Fibroblast of the aortic adventitia (primary cell): ENCODE results near the gene MLLT6. TPM values are rescaled to one million over a fixed set of nuclear protein-coding genes. Genes with fewer than 3 reads are reported as not detected.

Source experiments
- DNase-seq: peaks from one replicate; pipeline ENCODE4 v3.0.0-alpha.2; 2010; ENCODE audit warnings: low read depth
- H3K4me3 ChIP-seq: 2 replicates; pipeline ENCODE4 v1.5.1; 2011; ENCODE audit warnings: low read depth, mild to moderate bottlenecking, control low read depth, low read length, moderate library complexity
- total RNA-seq: library from RNA; depleted of rRNA; stranded (reverse); fragments of >200 nt; gene quantifications from 2 replicates; pipeline ENCODE4 v1.2.3, GENCODE V29; 2012; ENCODE audit warnings: low replicate concordance
- TF ChIP-seq, protein P1 (sequence below): IDR thresholded peaks from 2 replicates; pipeline ENCODE4 v1.5.1; 2011; ENCODE audit warnings: mild to moderate bottlenecking, low read length, control low read depth, inconsistent platforms; ENCODE audit not compliant: insufficient read depth

MLLT6 gene
- total RNA-seq, 1 donor: 38.7 TPM

DNA sequence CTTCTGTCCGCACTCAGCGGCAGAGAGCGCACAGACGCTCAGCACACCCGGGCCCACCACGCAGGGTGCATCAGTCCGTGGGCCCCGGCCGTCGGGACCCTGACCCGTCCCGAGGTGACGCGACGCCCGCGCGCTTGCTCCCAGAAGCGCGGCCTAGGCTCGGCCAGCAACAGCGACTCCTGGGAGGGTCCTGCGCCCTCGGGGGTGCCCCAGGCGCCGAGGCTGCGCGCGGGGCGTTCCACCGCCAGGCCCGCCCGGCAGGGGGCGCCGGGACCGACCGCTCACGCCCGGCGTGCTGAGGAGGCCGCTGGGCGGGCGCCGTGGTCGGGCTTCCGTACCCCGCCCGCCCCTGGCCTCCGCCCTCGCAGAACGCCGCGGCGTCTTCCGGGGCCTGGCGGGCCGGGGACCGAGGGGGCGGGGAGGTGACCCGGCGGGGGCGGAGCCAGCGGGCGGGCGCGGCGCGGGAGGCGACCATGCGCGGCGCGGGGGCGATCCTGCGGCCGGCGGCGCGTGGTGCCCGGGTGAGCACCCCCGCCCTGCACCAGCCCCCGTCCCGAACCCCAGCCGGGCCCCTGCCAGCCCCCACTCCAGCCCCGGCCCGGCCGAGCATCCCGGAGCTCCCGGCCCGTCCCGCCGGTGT lies 24.9 kb downstream of the MLLT6 start, which contains the start of gene CISD3:
CISD3 (plus strand) TSS at position 456 of the 640 bp plus-strand sequence; CDS start at position 474, 18 bp downstream.
- peak; percentile 72 for DNase-seq
- peak within 1 kb of the TSS; percentile 88 for H3K4me3 ChIP-seq
- TF ChIP-seq, protein P1, sequence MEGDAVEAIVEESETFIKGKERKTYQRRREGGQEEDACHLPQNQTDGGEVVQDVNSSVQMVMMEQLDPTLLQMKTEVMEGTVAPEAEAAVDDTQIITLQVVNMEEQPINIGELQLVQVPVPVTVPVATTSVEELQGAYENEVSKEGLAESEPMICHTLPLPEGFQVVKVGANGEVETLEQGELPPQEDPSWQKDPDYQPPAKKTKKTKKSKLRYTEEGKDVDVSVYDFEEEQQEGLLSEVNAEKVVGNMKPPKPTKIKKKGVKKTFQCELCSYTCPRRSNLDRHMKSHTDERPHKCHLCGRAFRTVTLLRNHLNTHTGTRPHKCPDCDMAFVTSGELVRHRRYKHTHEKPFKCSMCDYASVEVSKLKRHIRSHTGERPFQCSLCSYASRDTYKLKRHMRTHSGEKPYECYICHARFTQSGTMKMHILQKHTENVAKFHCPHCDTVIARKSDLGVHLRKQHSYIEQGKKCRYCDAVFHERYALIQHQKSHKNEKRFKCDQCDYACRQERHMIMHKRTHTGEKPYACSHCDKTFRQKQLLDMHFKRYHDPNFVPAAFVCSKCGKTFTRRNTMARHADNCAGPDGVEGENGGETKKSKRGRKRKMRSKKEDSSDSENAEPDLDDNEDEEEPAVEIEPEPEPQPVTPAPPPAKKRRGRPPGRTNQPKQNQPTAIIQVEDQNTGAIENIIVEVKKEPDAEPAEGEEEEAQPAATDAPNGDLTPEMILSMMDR: peak; percentile 45

DNA sequence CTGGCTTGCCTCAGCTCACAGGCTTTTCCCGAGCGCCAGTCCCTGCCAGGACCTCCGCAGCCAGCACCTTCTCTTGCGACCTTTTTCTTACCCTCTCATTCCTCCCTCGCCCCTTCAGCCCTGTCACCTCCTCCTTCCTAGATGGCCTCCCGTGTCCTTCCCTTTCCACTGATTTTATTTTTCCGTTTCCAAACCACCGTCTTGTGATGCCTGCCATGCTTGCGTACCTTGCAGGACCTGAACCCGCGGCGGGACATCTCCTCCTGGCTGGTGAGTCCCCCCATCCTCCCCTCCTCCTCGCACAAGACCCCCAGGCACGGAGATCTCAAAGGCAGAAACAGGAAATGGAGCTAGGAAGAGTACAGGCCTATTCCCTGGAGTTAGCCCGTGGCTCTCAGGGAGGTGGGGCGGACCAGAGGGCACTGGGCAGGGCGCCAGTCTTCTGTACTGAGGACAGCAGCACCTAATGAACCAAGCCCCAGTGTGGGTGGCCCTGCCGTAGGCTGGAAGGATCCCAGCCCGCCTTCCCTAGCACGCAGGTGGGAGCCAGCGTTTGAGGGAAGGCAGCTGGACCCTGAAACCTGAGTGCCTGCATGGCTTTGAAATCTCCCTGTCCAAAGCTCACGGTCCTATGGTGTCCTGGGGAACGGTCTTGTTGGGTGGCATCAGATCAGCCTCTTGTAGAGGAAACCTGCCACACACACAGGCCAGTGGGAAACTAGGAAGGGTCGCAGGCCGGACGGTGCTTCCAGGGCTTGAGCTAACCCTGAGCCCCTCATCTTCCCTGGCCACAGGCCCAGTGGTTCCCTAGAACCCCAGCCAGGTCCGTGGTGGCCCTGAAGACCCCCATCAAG lies 25.7 kb downstream of the MLLT6 start:
- peak overlapping the region; percentile 88 for H3K4me3 ChIP-seq
- peak; percentile 47 for DNase-seq
- TF ChIP-seq, protein P1: no peak

DNA sequence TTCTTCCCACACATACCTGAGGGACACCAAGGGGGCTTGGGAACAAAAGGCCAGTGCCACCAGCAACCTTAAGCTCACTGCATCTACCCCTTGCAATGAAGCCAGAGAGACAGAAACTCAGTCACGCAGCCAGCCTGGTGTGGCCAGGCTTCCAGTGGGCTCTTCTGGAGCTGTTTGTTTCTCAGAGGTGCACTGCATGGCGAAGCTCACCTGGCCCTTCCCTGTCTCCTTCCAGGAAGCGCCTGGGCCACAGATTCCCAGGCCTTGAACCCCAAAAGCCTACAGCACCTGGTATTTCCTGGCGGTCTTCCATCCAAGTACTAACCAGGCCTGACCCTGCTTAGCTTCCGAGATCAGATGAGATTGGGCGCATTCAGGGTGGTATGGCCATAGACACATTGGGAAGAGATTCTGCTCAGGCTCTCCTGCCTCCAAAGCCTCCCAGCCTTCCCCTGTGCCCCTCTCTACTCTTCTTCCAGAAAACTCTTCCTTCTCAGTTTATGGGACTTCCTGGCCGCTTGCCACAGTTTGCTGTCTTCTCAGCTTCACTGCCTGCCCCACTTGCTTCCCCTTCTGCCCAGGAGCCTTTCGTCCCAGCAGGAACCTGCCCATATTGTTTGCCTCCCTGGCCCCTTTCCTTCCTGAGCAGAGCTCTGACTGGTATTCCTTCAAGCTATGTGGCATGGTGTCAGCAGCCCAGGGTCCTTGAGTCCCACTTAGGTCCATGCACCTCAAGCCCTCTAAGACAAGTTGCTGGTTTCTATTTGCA lies 26.6 kb downstream of the MLLT6 start:
- TF ChIP-seq, protein P1: no peak
- H3K4me3 ChIP-seq: peak overlapping the region; percentile 88
- DNase-seq: no peak

DNA sequence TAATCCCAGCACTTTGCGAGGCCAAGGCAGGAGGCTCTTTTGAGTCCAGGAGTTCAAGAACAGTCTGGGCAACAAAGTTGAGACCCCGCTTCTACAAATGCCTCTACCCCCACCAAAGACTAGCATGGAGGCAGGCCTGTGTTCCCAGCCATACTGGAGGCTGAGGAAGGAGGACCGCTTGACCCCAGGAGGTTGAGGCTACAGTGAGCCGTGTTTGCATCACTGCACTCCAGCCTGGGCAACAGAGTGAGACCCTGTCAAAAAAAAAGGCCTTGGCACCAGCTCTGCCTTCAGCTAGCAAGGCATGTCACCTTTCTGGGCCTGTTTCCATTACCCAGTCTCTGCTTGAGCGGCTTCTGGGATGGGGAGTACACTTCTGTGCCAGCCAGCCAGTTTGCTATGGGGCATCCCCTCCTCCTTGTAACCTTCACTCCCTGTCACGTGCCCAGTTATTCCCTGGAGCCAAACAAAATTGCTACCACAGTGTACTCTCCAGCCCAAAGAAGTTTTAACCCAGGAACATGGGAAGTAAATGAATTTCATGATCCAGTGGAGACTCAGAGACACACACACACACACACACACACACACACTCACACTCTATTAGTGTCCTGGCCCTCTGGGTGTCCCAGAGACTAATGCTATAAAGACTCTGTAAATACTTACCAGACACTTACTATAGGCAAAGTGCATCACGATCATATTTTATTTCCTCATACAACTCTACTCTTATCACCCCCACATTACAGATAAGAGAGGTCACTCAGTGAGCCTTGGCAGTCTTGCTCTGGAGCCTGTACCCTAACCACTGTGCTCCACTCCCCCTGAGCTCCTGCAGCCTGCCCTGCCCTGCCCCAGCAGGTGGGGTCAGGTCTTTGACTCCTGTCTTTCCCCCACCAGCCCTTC lies 27.6 kb downstream of the MLLT6 start:
- DNase-seq: no peak
- TF ChIP-seq, protein P1: no peak

DNA sequence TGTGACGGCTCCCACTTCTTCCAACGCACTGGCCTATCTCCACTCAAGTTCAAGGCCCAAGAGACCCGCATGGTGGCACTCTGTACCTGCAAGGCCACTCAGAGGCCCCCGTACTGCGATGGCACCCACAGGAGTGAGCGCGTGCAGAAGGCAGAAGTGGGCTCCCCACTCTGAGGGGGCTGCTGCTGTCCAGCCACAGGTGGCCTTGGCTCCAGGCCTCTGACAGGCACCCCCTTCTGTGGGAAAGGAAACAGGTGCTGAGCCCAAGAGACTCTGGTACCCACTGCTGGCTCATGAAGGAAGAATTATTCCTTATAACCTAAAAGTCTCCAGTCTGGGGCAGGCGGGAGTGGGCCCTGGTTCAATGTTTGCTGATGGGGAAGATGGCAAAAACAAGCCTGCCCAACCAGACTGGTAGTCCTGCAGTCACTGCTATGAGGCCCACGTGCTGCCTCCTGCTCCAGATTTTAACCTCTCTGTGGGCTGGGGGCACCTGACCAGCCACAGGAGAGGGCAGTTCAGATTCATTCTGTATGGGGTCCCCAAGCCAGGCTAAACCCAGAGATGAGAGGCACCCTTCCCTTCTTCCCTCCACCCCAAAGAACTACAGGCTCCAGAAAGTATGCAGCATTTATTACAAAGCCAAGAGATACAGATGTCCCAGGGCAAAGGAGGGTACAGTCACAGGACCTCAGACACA lies 28.4 kb downstream of the MLLT6 start:
- H3K4me3 ChIP-seq: no peak overlapping the region
- TF ChIP-seq, protein P1: no peak
- DNase-seq: no peak

More for the DNA sequence above, 27.6 kb downstream of the MLLT6 start:
- no peak overlapping the region for H3K4me3 ChIP-seq
